GM21526 (cell line): ENCODE measurements around the gene SYNE1.
"Not testable (repeated sequence)": the region's sequence is repeated elsewhere in the genome, so short reads cannot be mapped to it uniquely, and the experiment has no call there.

Experiments
- ATAC-seq: cut with Tn5 transposase; IDR thresholded peaks from one replicate; pipeline ENCODE4 v1.9.1; 2021; ENCODE audit warnings: moderate library complexity; ENCODE audit not compliant: unreplicated experiment, low FRiP score

The SYNE1 gene

GRCh38 chr6:152625213-152625612 lies 11.9 kb downstream of the SYNE1 start:
- ATAC-seq: no peak

- not testable (repeated sequence) for ATAC-seq
Observed at GRCh38 chr6:152614776-152615175, 22.4 kb downstream of the SYNE1 start.

GRCh38 chr6:152609125-152609670 lies 28.0 kb downstream of the SYNE1 start:
- no peak for ATAC-seq

GRCh38 chr6:152605941-152606340 lies 31.2 kb downstream of the SYNE1 start:
- no peak for ATAC-seq

GRCh38 chr6:152605342-152605741 lies 31.8 kb downstream of the SYNE1 start:
- no peak for ATAC-seq

GRCh38 chr6:152603911-152604310 lies 33.3 kb downstream of the SYNE1 start:
- no peak for ATAC-seq

- ATAC-seq: no peak
Observed at GRCh38 chr6:152600022-152600421, 37.1 kb downstream of the SYNE1 start.

GRCh38 chr6:152598901-152599537 lies 38.1 kb downstream of the SYNE1 start:
- ATAC-seq: no peak

- ATAC-seq: no peak
Observed at GRCh38 chr6:152598421-152598820, 38.7 kb downstream of the SYNE1 start.

- no peak for ATAC-seq
Observed at GRCh38 chr6:152596726-152597125, 40.4 kb downstream of the SYNE1 start.

- ATAC-seq: peak; percentile 58
Observed at GRCh38 chr6:152595499-152595898, 41.7 kb downstream of the SYNE1 start.

GRCh38 chr6:152594701-152595100 lies 42.5 kb downstream of the SYNE1 start:
- ATAC-seq: no peak

GRCh38 chr6:152588456-152588855 lies 48.7 kb downstream of the SYNE1 start:
- no peak for ATAC-seq

GRCh38 chr6:152587473-152587872 lies 49.7 kb downstream of the SYNE1 start:
- ATAC-seq: no peak

GRCh38 chr6:152585236-152585635 lies 51.9 kb downstream of the SYNE1 start:
- ATAC-seq: no peak

GRCh38 chr6:152583888-152584287 lies 53.3 kb downstream of the SYNE1 start:
- ATAC-seq: no peak

- no peak for ATAC-seq
Observed at GRCh38 chr6:152576525-152576924, 60.6 kb downstream of the SYNE1 start.

- ATAC-seq: no peak
Observed at GRCh38 chr6:152575621-152576150, 61.5 kb downstream of the SYNE1 start.

GRCh38 chr6:152575161-152575560 lies 62.0 kb downstream of the SYNE1 start:
- ATAC-seq: no peak

- ATAC-seq: no peak
Observed at GRCh38 chr6:152573762-152574161, 63.4 kb downstream of the SYNE1 start.

GRCh38 chr6:152572338-152573088 lies 64.6 kb downstream of the SYNE1 start:
- ATAC-seq: no peak

- ATAC-seq: no peak
Observed at GRCh38 chr6:152571943-152572337, 65.2 kb downstream of the SYNE1 start.
